HepG2 (cell line): ENCODE data around the gene MAP2K3.

Experiments
- DPF2 ChIP-seq: sonication (generic); formaldehyde crosslinking; IDR thresholded peaks from 2 replicates; pipeline ENCODE4 v1.4.0; 2020; ENCODE audit warnings: mild to moderate bottlenecking, low read depth, missing genetic modification reagents, borderline replicate concordance
- JARID2 ChIP-seq: sonication (generic); formaldehyde crosslinking; IDR thresholded peaks from 2 replicates; pipeline ENCODE4 v1.8.1; 2023; ENCODE audit warnings: missing genetic modification reagents, inconsistent platforms; ENCODE audit not compliant: insufficient replicate concordance
- MXI1 ChIP-seq: IDR thresholded peaks from 3 replicates; pipeline ENCODE4 v1.6.1; 2012; ENCODE audit warnings: low read depth, low read length, inconsistent platforms, borderline replicate concordance
- TAF1 ChIP-seq: sonication (generic); formaldehyde crosslinking; IDR thresholded peaks from 2 replicates; pipeline ENCODE4 v1.4.0; 2020; ENCODE audit warnings: missing genetic modification reagents
- TCF12 ChIP-seq, 2 experiments: fragments of 450-650 bp in 1 of 2; sonication (generic) in 1 of 2; formaldehyde crosslinking in 1 of 2; IDR thresholded peaks; 2 replicates each; pipeline versions ENCODE4 v1.6.1 to v1.8.0; 2017 to 2022; ENCODE audit warnings: antibody characterized with exemption in 1 of 2, mild to moderate bottlenecking in 1 of 2, missing genetic modification reagents in 1 of 2, moderate library complexity in 1 of 2
- TCF7 ChIP-seq: sonication (generic); IDR thresholded peaks from 2 replicates; pipeline ENCODE4 v1.6.1; 2016; ENCODE audit warnings: antibody characterized with exemption, low read depth
- ZNF652 ChIP-seq: IDR thresholded peaks from 2 replicates; pipeline ENCODE4 v1.6.1; 2016; ENCODE audit warnings: low read depth, borderline replicate concordance
- TF ChIP-seq, protein P1 (sequence below): sonication (generic); formaldehyde crosslinking; IDR thresholded peaks from 2 replicates; pipeline ENCODE4 v1.5.1; 2020; ENCODE audit warnings: missing genetic modification reagents, mild to moderate bottlenecking, borderline replicate concordance
- TF ChIP-seq, protein P2 (sequence below), 2 experiments: IDR thresholded peaks; 2 replicates each; pipeline ENCODE4 v1.6.1; 2011 to 2012; ENCODE audit warnings: low read length in 2 of 2, borderline replicate concordance in 1 of 2, low read depth in 1 of 2, mild to moderate bottlenecking in 1 of 2, moderate library complexity in 1 of 2
- TF ChIP-seq, protein P3 (sequence below): sonication (generic); formaldehyde crosslinking; IDR thresholded peaks from 2 replicates; pipeline ENCODE4 v1.9.0; 2021; ENCODE audit warnings: missing genetic modification reagents, borderline replicate concordance
- TF ChIP-seq, protein P4 (sequence below), 2 experiments: fragments of 450-650 bp in 1 of 2; sonication (generic) in 1 of 2; formaldehyde crosslinking in 1 of 2; IDR thresholded peaks; 2 replicates each; pipeline versions ENCODE4 v1.6.1 to v1.8.0; 2016 to 2022; ENCODE audit warnings: antibody characterized with exemption in 1 of 2, mild to moderate bottlenecking in 1 of 2, missing genetic modification reagents in 1 of 2
- TF ChIP-seq, protein P5 (sequence below): IDR thresholded peaks from 2 replicates; pipeline ENCODE4 v1.6.1; 2012; ENCODE audit warnings: inconsistent platforms

DNA sequence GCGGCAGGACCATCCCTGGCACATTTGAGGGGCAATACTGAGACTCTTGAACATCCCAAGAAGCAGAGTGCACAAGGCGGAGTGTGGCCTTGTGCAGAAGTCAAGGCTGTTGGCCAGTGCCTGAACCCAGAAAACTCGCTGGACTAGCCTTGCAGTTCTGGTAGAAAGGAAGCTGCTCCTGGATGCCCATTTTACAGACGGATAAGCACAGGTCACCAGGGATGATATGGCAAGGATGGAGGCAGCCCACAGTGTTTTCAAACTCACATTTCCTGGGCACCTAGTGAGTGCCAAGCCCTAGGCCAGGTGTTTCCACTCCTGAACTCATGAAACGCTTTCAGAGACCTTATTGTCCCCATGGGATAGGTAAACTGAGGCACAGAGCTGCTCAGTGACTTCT lies 1.7 kb upstream of the MAP2K3 start:
- TF ChIP-seq DPF2 (no peak), TAF1 (CRISPR knock-in tag) (no peak), ZNF652 (CRISPR knock-in tag) (no peak), JARID2 (CRISPR knock-in tag) (no peak), TCF12 (IDR thresholded peaks at IDR 0.05) (no peak), TCF12 (CRISPR knock-in tag; IDR thresholded peaks at IDR 0.05) (no peak), TCF7 (no peak), MXI1 (no peak)
- TF ChIP-seq, protein P1, sequence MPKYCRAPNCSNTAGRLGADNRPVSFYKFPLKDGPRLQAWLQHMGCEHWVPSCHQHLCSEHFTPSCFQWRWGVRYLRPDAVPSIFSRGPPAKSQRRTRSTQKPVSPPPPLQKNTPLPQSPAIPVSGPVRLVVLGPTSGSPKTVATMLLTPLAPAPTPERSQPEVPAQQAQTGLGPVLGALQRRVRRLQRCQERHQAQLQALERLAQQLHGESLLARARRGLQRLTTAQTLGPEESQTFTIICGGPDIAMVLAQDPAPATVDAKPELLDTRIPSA (CRISPR knock-in tag), result no peak
- TF ChIP-seq, protein P2, sequence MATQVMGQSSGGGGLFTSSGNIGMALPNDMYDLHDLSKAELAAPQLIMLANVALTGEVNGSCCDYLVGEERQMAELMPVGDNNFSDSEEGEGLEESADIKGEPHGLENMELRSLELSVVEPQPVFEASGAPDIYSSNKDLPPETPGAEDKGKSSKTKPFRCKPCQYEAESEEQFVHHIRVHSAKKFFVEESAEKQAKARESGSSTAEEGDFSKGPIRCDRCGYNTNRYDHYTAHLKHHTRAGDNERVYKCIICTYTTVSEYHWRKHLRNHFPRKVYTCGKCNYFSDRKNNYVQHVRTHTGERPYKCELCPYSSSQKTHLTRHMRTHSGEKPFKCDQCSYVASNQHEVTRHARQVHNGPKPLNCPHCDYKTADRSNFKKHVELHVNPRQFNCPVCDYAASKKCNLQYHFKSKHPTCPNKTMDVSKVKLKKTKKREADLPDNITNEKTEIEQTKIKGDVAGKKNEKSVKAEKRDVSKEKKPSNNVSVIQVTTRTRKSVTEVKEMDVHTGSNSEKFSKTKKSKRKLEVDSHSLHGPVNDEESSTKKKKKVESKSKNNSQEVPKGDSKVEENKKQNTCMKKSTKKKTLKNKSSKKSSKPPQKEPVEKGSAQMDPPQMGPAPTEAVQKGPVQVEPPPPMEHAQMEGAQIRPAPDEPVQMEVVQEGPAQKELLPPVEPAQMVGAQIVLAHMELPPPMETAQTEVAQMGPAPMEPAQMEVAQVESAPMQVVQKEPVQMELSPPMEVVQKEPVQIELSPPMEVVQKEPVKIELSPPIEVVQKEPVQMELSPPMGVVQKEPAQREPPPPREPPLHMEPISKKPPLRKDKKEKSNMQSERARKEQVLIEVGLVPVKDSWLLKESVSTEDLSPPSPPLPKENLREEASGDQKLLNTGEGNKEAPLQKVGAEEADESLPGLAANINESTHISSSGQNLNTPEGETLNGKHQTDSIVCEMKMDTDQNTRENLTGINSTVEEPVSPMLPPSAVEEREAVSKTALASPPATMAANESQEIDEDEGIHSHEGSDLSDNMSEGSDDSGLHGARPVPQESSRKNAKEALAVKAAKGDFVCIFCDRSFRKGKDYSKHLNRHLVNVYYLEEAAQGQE (IDR thresholded peaks at IDR 0.05; ENCODE audit: borderline replicate concordance in 1 of 2, low read depth in 1 of 2, low read length in 2 of 2), result no peak
- TF ChIP-seq, protein P3, sequence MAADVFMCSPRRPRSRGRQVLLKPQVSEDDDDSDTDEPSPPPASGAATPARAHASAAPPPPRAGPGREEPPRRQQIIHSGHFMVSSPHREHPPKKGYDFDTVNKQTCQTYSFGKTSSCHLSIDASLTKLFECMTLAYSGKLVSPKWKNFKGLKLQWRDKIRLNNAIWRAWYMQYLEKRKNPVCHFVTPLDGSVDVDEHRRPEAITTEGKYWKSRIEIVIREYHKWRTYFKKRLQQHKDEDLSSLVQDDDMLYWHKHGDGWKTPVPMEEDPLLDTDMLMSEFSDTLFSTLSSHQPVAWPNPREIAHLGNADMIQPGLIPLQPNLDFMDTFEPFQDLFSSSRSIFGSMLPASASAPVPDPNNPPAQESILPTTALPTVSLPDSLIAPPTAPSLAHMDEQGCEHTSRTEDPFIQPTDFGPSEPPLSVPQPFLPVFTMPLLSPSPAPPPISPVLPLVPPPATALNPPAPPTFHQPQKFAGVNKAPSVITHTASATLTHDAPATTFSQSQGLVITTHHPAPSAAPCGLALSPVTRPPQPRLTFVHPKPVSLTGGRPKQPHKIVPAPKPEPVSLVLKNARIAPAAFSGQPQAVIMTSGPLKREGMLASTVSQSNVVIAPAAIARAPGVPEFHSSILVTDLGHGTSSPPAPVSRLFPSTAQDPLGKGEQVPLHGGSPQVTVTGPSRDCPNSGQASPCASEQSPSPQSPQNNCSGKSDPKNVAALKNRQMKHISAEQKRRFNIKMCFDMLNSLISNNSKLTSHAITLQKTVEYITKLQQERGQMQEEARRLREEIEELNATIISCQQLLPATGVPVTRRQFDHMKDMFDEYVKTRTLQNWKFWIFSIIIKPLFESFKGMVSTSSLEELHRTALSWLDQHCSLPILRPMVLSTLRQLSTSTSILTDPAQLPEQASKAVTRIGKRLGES, result no peak
- TF ChIP-seq, protein P4, sequence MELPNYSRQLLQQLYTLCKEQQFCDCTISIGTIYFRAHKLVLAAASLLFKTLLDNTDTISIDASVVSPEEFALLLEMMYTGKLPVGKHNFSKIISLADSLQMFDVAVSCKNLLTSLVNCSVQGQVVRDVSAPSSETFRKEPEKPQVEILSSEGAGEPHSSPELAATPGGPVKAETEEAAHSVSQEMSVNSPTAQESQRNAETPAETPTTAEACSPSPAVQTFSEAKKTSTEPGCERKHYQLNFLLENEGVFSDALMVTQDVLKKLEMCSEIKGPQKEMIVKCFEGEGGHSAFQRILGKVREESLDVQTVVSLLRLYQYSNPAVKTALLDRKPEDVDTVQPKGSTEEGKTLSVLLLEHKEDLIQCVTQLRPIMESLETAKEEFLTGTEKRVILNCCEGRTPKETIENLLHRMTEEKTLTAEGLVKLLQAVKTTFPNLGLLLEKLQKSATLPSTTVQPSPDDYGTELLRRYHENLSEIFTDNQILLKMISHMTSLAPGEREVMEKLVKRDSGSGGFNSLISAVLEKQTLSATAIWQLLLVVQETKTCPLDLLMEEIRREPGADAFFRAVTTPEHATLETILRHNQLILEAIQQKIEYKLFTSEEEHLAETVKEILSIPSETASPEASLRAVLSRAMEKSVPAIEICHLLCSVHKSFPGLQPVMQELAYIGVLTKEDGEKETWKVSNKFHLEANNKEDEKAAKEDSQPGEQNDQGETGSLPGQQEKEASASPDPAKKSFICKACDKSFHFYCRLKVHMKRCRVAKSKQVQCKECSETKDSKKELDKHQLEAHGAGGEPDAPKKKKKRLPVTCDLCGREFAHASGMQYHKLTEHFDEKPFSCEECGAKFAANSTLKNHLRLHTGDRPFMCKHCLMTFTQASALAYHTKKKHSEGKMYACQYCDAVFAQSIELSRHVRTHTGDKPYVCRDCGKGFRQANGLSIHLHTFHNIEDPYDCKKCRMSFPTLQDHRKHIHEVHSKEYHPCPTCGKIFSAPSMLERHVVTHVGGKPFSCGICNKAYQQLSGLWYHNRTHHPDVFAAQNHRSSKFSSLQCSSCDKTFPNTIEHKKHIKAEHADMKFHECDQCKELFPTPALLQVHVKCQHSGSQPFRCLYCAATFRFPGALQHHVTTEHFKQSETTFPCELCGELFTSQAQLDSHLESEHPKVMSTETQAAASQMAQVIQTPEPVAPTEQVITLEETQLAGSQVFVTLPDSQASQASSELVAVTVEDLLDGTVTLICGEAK (IDR thresholded peaks at IDR 0.05), result no peak
- TF ChIP-seq, protein P4 (CRISPR knock-in tag; IDR thresholded peaks at IDR 0.05), result no peak
- TF ChIP-seq, protein P5, sequence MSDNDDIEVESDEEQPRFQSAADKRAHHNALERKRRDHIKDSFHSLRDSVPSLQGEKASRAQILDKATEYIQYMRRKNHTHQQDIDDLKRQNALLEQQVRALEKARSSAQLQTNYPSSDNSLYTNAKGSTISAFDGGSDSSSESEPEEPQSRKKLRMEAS, result no peak
